Caco-2 (cell line): Measurements from ENCODE around the gene CFAP251. TPM values are rescaled to one million over a fixed set of nuclear protein-coding genes. Genes with fewer than 3 reads are reported as not detected.

ENCODE experiments used
- BruUV-seq: library from RNA; stranded (reverse); fragments of 400-500 nt; replicated peaks from 2 replicates; lab custom pipeline; 2021; lab: Mats Ljungman, UMichigan
- CTCF ChIA-PET: fragments of 300-600 bp; sonication (Branson Sonifier 250); formaldehyde crosslinking; loops from one replicate; lab custom pipeline; 2022; ENCODE audit warnings: antibody characterized with exemption; lab: Charles Lee
- POLR2A ChIA-PET: fragments of 300-600 bp; sonication (Branson Sonifier 250); formaldehyde crosslinking; loops from one replicate; lab custom pipeline; 2022; ENCODE audit warnings: antibody characterized with exemption; lab: Charles Lee
- DNase-seq, 2 experiments: peaks; one replicate each; pipeline versions ENCODE4 v3.0.0 to v3.0.0-alpha.2; 2020 to 2022
- H3K27me3 ChIP-seq: replicated peaks from 2 replicates; pipeline ENCODE4 v1.6.0; 2011; ENCODE audit warnings: low read length; ENCODE audit not compliant: control insufficient read depth, insufficient read depth
- H3K36me3 ChIP-seq: 2 replicates; pipeline ENCODE4 v1.5.1; 2011; ENCODE audit warnings: low read length; ENCODE audit not compliant: control insufficient read depth, insufficient read depth
- H3K4me1 ChIP-seq: fragments of 250-450 bp; sonication (Bioruptor Pico); 2 replicates; pipeline ENCODE4 v1.5.1; 2020; ENCODE audit warnings: mild to moderate bottlenecking
- H3K4me3 ChIP-seq: 2 replicates; pipeline ENCODE4 v1.5.1; 2011; ENCODE audit warnings: low read depth, mild to moderate bottlenecking, control low read depth, low read length
- H3K9me3 ChIP-seq: fragments of 250-450 bp; sonication (Bioruptor Pico); 2 replicates; pipeline ENCODE4 v1.5.1; 2020; ENCODE audit warnings: mild to moderate bottlenecking, moderate library complexity
- H3K27ac Mint-ChIP-seq: one replicate; pipeline ENCODE4 v1.8.0; 2022; ENCODE audit warnings: mixed read lengths; ENCODE audit not compliant: unreplicated experiment
- H3K27me3 Mint-ChIP-seq: one replicate; pipeline ENCODE4 v1.8.0; 2022; ENCODE audit warnings: mixed read lengths; ENCODE audit not compliant: insufficient read depth, unreplicated experiment
- H3K36me3 Mint-ChIP-seq: one replicate; pipeline ENCODE4 v1.8.0; 2022; ENCODE audit warnings: mild to moderate bottlenecking, mixed read lengths; ENCODE audit not compliant: insufficient read depth, unreplicated experiment
- H3K4me1 Mint-ChIP-seq: one replicate; pipeline ENCODE4 v1.8.0; 2022; ENCODE audit warnings: low read depth, mixed read lengths; ENCODE audit not compliant: unreplicated experiment
- H3K4me3 Mint-ChIP-seq: one replicate; pipeline ENCODE4 v1.8.0; 2022; ENCODE audit warnings: mild to moderate bottlenecking, moderate library complexity, mixed read lengths; ENCODE audit not compliant: unreplicated experiment
- H3K9me3 Mint-ChIP-seq: one replicate; pipeline ENCODE4 v1.8.0; 2022; ENCODE audit warnings: mixed read lengths; ENCODE audit not compliant: unreplicated experiment
- CTCF ChIP-seq, 2 experiments: fragments of 200-600 bp in 1 of 2; IDR thresholded peaks; 1 replicate in 1 of 2; 2 replicates in 1 of 2; pipeline versions ENCODE4 v1.5.1 to v1.8.0; 2011 to 2022; ENCODE audit warnings: antibody characterized with exemption in 1 of 2, control low read depth in 1 of 2, inconsistent platforms in 1 of 2, low read depth in 1 of 2, low read length in 1 of 2, mild to moderate bottlenecking in 1 of 2, moderate library complexity in 1 of 2; ENCODE audit not compliant: insufficient read depth in 1 of 2, severe bottlenecking in 1 of 2, unreplicated experiment in 1 of 2
- intact Hi-C: fragments of 100-400 bp; cut with micrococcal nuclease; formaldehyde crosslinking; loops from one replicate; pipeline ENCODE4 v1.10.0; 2022; ENCODE audit not compliant: unreplicated experiment
- total RNA-seq: library from RNA; stranded (reverse); gene quantifications from 2 replicates; pipeline ENCODE4 v1.2.3, GENCODE V29; 2022

CFAP251 gene
- total RNA-seq, 1 experiment from 2014 or later: 1.2 TPM

GRCh38 chr12:121992059-121992879 is 73.9 kb downstream of the CFAP251 start:
- no peak overlapping the region for H3K27ac Mint-ChIP-seq
- no peaks in the 10 kb centered on the region for H3K36me3 Mint-ChIP-seq
- no peak for TF ChIP-seq CTCF (IDR thresholded peaks at IDR 0.05; ENCODE audit: insufficient read depth in 1 of 2, low read depth in 1 of 2, low read length in 1 of 2, severe bottlenecking in 1 of 2, unreplicated experiment in 1 of 2)
- POLR2A ChIA-PET: no interaction called here
- BruUV-seq: no TSS peak
- Histone ChIP-seq H3K36me3 (no peaks in the 10 kb centered on the region), H3K9me3 (no peaks in the 10 kb centered on the region), H3K4me1 (peaks cover 8% of the 10 kb centered on the region; the same call in 1 of the 2 replicates), H3K27me3 (no peaks in the 10 kb centered on the region), H3K4me3 (no peak overlapping the region)
- no peaks in the 10 kb centered on the region for H3K27me3 Mint-ChIP-seq
- no peak for DNase-seq
- intact Hi-C loops: no loop called here
- CTCF ChIA-PET: no interaction called here
- H3K4me1 Mint-ChIP-seq: no peaks in the 10 kb centered on the region
- H3K4me3 Mint-ChIP-seq: no peak overlapping the region
- no peaks in the 10 kb centered on the region for H3K9me3 Mint-ChIP-seq

- ChIA-PET POLR2A (no interaction called here), CTCF (no interaction called here)
- Mint-ChIP-seq H3K27me3 (no peaks in the 10 kb centered on the region), H3K4me3 (no peak overlapping the region), H3K9me3 (no peaks in the 10 kb centered on the region), H3K36me3 (no peaks in the 10 kb centered on the region), H3K4me1 (no peaks in the 10 kb centered on the region), H3K27ac (no peak overlapping the region)
- no peaks in the 10 kb centered on the region; the same call in 1 of the 2 replicates for H3K9me3 ChIP-seq
- DNase-seq: no peak
- intact Hi-C loops: no loop called here
- H3K27me3 ChIP-seq: no peaks in the 10 kb centered on the region
- no peak overlapping the region for H3K4me3 ChIP-seq
- no TSS peak for BruUV-seq
- no peak for TF ChIP-seq CTCF (IDR thresholded peaks at IDR 0.05; ENCODE audit: insufficient read depth in 1 of 2, low read depth in 1 of 2, low read length in 1 of 2, severe bottlenecking in 1 of 2, unreplicated experiment in 1 of 2)
- peaks cover 8% of the 10 kb centered on the region; the same call in 1 of the 2 replicates for H3K4me1 ChIP-seq
- H3K36me3 ChIP-seq: no peaks in the 10 kb centered on the region
These were observed 77.9 kb downstream of the CFAP251 start for GRCh38 chr12:121996050-121996944.

- no peaks in the 10 kb centered on the region for H3K36me3 Mint-ChIP-seq
- H3K27me3 Mint-ChIP-seq: no peaks in the 10 kb centered on the region
- H3K4me3 Mint-ChIP-seq: no peak overlapping the region
- intact Hi-C loops: no loop called here
- no peak for TF ChIP-seq CTCF (IDR thresholded peaks at IDR 0.05; ENCODE audit: insufficient read depth in 1 of 2, low read depth in 1 of 2, low read length in 1 of 2, severe bottlenecking in 1 of 2, unreplicated experiment in 1 of 2)
- H3K9me3 ChIP-seq: no peaks in the 10 kb centered on the region; the same call in 1 of the 2 replicates
- H3K4me3 ChIP-seq: no peak overlapping the region
- ChIA-PET CTCF (interaction anchor here (0.7 kb wide), 1 partner anchor 114 kb away, joined by 9 read pairs; no protein-coding TSS in a partner anchor), POLR2A (no interaction called here)
- no peaks in the 10 kb centered on the region for H3K4me1 Mint-ChIP-seq
- H3K9me3 Mint-ChIP-seq: no peaks in the 10 kb centered on the region
- H3K4me1 ChIP-seq: peaks cover 8% of the 10 kb centered on the region; the same call in 1 of the 2 replicates
- BruUV-seq: no TSS peak
- H3K27me3 ChIP-seq: no peaks in the 10 kb centered on the region
- no peak overlapping the region for H3K27ac Mint-ChIP-seq
- no peaks in the 10 kb centered on the region for H3K36me3 ChIP-seq
- DNase-seq: no peak
These were observed 78.7 kb downstream of the CFAP251 start for GRCh38 chr12:121996945-121997612.
